Esophagus squamous epithelium (tissue), 5 donors: Measurements from ENCODE around the gene ADCK1. TPM values are rescaled to one million over a fixed set of nuclear protein-coding genes. Genes with fewer than 3 reads are reported as not detected.

Experiments used
- DNase-seq: peaks from one replicate; lab custom pipeline; 2025; lab: John Stamatoyannopoulos, UW
- H3K27ac ChIP-seq, 4 donors: fragments of 200-600 bp; sonication (generic); one replicate each; pipeline ENCODE4 v1.5.1; 2016 to 2019; ENCODE audit warnings: mild to moderate bottlenecking in 1 of 4
- H3K27me3 ChIP-seq, 4 donors: fragments of 200-600 bp; sonication (generic); 1 replicate in 3 of 4; 2 replicates in 1 of 4; pipeline versions ENCODE4 v1.5.1 to v1.6.0; 2017 to 2021; ENCODE audit warnings: antibody characterized with exemption in 1 of 4
- H3K36me3 ChIP-seq, 3 donors: fragments of 200-600 bp; sonication (generic); one replicate each; pipeline ENCODE4 v1.5.1; 2016 to 2019
- H3K4me1 ChIP-seq, 3 donors: fragments of 200-600 bp; sonication (generic); one replicate each; pipeline ENCODE4 v1.5.1; 2017 to 2019
- H3K4me3 ChIP-seq, 4 donors: fragments of 200-600 bp; sonication (generic); 1 replicate in 3 of 4; 2 replicates in 1 of 4; pipeline ENCODE4 v1.5.1; 2016 to 2019; ENCODE audit warnings: mild to moderate bottlenecking in 2 of 4, moderate library complexity in 1 of 4
- H3K9me3 ChIP-seq, 3 donors: fragments of 200-600 bp; sonication (generic); one replicate each; pipeline ENCODE4 v1.5.1; 2016 to 2019
- POLR2A ChIP-seq, 4 donors: fragments of 450-650 bp; IDR thresholded peaks; one replicate each; pipeline ENCODE4 v1.6.1; 2017; ENCODE audit warnings: antibody characterized with exemption in 4 of 4, mild to moderate bottlenecking in 4 of 4, moderate library complexity in 3 of 4
- WGBS, 2 donors: methylation state at CpG; one replicate each; pipeline ENCODE4 v1.1.5; 2018; 5-methylcytosine and 5-hydroxymethylcytosine counted together
- intact Hi-C: fragments of 100-400 bp; cut with DNase I; formaldehyde crosslinking; loops from one replicate; pipeline ENCODE4 v1.15.0; 2022
- total RNA-seq, 4 donors: library from RNA; depleted of rRNA; stranded (reverse); fragments of >200 nt; gene quantifications; one replicate each; pipeline ENCODE4 v1.1.0, GENCODE V29; 2016
- TF ChIP-seq, protein P1 (sequence below), 6 experiments: fragments of 450-650 bp in 4 of 6; fragments of 200-600 bp in 2 of 6; sonication (generic) in 2 of 6; IDR thresholded peaks; one replicate each; pipeline ENCODE4 v1.5.1; 2016 to 2019; ENCODE audit warnings: antibody characterized with exemption in 6 of 6, mild to moderate bottlenecking in 4 of 6, moderate library complexity in 4 of 6
- donor health status: DM: yes; HTN: yes; CAD: no.

The ADCK1 gene
- total RNA-seq, 4 donors from 2014 or later: 3.6 to 5.4 (median 4.4) TPM

DNA sequence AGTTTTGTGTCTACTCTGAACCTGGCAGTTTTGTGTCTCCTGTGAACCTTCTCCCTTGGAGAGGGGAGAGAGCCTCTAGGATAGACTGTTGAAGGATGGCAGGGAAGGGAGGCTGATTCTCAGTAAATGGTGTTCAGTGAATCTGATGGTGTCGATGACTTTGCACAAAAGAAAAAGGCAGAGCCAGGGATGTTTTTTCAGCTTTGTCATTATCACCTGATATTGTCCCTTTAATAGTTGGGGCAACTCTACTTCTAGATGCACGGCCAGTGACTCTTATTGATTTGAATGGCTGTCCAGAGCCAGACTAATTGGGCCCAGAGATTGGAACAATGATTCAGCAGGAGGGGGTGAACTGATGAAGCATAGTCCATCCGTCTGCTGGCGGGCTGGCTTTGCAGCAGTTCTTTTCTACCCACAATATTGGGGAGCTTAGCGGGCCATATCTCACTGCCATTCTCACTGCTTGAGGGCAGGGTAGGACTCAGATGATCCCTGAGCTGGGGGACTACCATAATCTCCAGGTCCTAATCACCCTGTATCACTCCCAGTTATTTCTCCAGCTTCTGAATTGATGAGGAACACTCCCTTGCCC, 93.1 kb downstream of the ADCK1 start:
- Histone ChIP-seq H3K27ac (no peak overlapping the region), H3K4me1 (no peaks in the 10 kb centered on the region), H3K4me3 (no peak overlapping the region), H3K36me3 (peaks cover 0 to 26% (median 0%) of the 10 kb centered on the region in 3 donors), H3K9me3 (peaks cover 0 to 7% (median 0%) of the 10 kb centered on the region in 3 donors), H3K27me3 (no peaks in the 10 kb centered on the region)
- intact Hi-C loops: no loop called here
- WGBS, 2 donors: 75 to 94% methylated on average over 4 to 5 of the region's 5 CpGs
- TF ChIP-seq, protein P1, sequence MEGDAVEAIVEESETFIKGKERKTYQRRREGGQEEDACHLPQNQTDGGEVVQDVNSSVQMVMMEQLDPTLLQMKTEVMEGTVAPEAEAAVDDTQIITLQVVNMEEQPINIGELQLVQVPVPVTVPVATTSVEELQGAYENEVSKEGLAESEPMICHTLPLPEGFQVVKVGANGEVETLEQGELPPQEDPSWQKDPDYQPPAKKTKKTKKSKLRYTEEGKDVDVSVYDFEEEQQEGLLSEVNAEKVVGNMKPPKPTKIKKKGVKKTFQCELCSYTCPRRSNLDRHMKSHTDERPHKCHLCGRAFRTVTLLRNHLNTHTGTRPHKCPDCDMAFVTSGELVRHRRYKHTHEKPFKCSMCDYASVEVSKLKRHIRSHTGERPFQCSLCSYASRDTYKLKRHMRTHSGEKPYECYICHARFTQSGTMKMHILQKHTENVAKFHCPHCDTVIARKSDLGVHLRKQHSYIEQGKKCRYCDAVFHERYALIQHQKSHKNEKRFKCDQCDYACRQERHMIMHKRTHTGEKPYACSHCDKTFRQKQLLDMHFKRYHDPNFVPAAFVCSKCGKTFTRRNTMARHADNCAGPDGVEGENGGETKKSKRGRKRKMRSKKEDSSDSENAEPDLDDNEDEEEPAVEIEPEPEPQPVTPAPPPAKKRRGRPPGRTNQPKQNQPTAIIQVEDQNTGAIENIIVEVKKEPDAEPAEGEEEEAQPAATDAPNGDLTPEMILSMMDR (IDR thresholded peaks at IDR 0.05): no peak
- TF ChIP-seq POLR2A (IDR thresholded peaks at IDR 0.05): no peak
- no peak for DNase-seq

DNA sequence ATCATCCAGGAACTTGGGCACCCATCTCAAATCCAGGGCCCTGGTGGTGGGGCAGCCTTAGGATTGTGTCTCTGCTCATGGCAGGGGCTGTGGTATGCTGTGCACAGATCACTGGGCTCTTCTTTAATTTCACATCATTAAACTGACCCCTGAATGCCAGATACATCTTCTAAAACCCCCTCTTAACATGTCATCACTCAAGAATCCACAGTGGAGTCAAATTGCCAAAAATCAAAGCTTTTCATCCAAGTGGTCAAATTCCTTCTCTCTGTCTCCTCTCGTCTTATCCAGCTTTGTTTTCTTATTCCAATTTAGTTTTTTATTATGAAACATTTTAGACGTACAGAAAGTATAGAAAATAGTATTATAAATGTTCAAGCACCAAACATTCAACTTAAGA, 97.5 kb downstream of the ADCK1 start:
- intact Hi-C loops: no loop called here
- Histone ChIP-seq H3K4me1 (no peaks in the 10 kb centered on the region), H3K27me3 (no peaks in the 10 kb centered on the region), H3K9me3 (no peaks in the 10 kb centered on the region), H3K36me3 (peaks cover 0 to 26% (median 0%) of the 10 kb centered on the region in 3 donors), H3K4me3 (no peak overlapping the region), H3K27ac (no peak overlapping the region)
- no peak for TF ChIP-seq POLR2A (IDR thresholded peaks at IDR 0.05)
- TF ChIP-seq, protein P1 (IDR thresholded peaks at IDR 0.05): no peak
- 65 to 67% methylated on average over 2 of the region's 2 CpGs for WGBS, 2 donors
- no peak for DNase-seq

DNA sequence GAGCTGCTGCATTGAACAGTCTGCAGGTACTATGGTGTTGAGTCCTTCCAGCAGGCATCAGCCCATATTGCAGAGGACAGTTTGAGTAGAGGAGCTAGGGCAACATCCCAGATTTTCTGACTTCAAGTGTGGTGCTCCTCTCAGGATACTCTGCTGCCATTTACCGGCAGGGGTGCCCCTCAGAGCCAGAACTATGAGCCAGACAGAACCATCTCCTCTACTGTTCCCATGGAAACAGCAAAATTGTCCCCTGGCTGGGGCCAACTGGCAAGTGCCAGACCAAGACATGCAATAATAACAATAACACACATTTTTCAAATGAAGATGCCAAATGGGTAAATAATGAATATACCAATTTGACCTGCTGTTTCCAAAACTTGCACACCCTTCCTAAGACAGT, 102.9 kb downstream of the ADCK1 start:
- 80% methylated on average over 1 of the region's 1 CpG; no CpG with 5 or more reads in 1 of the 2 donors for WGBS, 2 donors
- Histone ChIP-seq H3K9me3 (no peaks in the 10 kb centered on the region), H3K4me3 (no peak overlapping the region), H3K4me1 (no peaks in the 10 kb centered on the region), H3K27me3 (no peaks in the 10 kb centered on the region), H3K27ac (no peak overlapping the region), H3K36me3 (peaks cover 0 to 26% (median 0%) of the 10 kb centered on the region in 3 donors)
- intact Hi-C loops: no loop called here
- DNase-seq: no peak
- TF ChIP-seq, protein P1 (IDR thresholded peaks at IDR 0.05): no peak
- TF ChIP-seq POLR2A (IDR thresholded peaks at IDR 0.05): no peak

DNA sequence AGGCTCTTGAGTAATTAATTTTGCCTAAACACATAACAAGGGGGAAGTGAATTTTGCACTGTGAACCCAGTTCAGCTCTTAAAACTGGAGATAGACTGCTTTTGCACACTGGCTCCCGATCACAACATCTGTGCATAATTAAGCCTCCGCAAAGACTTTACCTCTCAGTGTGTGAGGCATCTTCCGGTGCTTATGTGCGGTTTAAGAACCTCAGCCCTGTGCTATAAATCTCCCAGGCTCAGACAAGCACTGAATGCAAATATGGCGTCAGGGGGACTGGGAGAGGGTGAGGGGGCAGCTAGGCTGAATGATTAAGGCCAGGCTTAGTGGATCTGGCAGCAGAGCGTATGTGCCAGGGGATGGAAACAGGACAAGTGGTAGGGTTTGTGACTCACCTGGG, 103.3 kb downstream of the ADCK1 start:
- no peak for TF ChIP-seq POLR2A (IDR thresholded peaks at IDR 0.05)
- TF ChIP-seq, protein P1 (IDR thresholded peaks at IDR 0.05): no peak
- Histone ChIP-seq H3K36me3 (peaks cover 0 to 31% (median 0%) of the 10 kb centered on the region in 3 donors), H3K4me3 (no peak overlapping the region), H3K27me3 (no peaks in the 10 kb centered on the region), H3K27ac (no peak overlapping the region), H3K4me1 (no peaks in the 10 kb centered on the region), H3K9me3 (no peaks in the 10 kb centered on the region)
- DNase-seq: no peak
- WGBS, 2 donors: 83 to 87% methylated on average over 5 to 6 of the region's 6 CpGs
- intact Hi-C loops: no loop called here

- Histone ChIP-seq H3K27me3 (no peaks in the 10 kb centered on the region), H3K4me1 (no peaks in the 10 kb centered on the region), H3K36me3 (peaks cover 0 to 29% (median 0%) of the 10 kb centered on the region in 3 donors), H3K27ac (no peak overlapping the region), H3K4me3 (no peak overlapping the region), H3K9me3 (no peaks in the 10 kb centered on the region)
- intact Hi-C loops: no loop called here
- TF ChIP-seq POLR2A (IDR thresholded peaks at IDR 0.05): no peak
- TF ChIP-seq, protein P1 (IDR thresholded peaks at IDR 0.05): no peak
- no peak for DNase-seq
- 68 to 100% methylated on average over 2 to 5 of the region's 8 CpGs for WGBS, 2 donors
Measured at GRCh38 chr14:77903937-77904617, 104.2 kb downstream of the ADCK1 start.
